GM08714 (cell line): ENCODE results near the gene GPR157.
"Not testable (repeated sequence)": the region's sequence is repeated elsewhere in the genome, so short reads cannot be mapped to it uniquely, and the experiment has no call there.

Experiments used
- H3K4me3 ChIP-seq: fragments of 200-500 bp; sonication (Bioruptor generic); 2 replicates; pipeline ENCODE4 v1.5.1; 2014; ENCODE audit warnings: mild to moderate bottlenecking, low read length, inconsistent platforms
- ZNF274 ChIP-seq: IDR thresholded peaks from 2 replicates; pipeline ENCODE4 v1.6.1; 2012; ENCODE audit warnings: mild to moderate bottlenecking, low read depth, low read length

GPR157 gene

DNA sequence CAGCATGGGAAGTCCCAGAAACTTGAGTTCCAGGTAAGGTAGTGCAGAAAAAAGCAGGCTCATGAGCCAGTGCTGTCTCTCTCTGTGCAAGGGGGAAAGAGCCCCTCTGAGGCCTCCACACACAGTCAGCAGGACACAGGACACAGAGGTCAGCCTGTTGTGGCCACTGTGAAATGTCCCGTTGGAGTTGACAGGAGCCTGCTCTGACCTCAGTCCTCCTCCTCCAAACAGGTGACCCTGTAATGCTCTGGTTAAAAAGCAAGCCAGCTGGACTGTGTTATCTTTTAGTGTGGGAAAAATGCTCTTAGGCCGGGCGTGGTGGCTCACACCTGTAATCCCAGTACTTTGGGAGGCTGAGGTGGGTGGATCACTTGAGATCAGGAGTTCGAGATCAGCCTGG is 24.2 kb upstream of the GPR157 start:
- no peak for TF ChIP-seq ZNF274
- no peak overlapping the region for H3K4me3 ChIP-seq

DNA sequence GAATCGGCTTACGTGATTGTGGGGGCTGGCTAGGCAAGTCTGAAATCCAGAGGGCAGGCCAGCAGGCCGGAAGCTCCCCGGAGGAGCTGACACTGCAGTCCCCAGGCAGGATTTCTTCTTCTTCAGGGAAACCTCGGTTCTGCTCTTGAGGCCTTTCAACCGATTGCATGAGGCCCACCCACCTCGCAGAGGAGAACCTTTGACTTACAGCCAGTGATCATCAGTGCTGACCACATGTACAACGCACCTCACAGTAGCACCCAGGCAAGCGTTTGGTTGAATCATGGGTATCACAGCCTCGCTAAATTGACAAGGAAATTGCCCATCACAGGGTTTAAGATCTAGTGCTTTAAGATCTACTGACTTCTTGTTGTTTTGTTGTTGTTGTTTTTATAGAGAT is 23.6 kb upstream of the GPR157 start:
- no peak overlapping the region for H3K4me3 ChIP-seq
- no peak for TF ChIP-seq ZNF274

DNA sequence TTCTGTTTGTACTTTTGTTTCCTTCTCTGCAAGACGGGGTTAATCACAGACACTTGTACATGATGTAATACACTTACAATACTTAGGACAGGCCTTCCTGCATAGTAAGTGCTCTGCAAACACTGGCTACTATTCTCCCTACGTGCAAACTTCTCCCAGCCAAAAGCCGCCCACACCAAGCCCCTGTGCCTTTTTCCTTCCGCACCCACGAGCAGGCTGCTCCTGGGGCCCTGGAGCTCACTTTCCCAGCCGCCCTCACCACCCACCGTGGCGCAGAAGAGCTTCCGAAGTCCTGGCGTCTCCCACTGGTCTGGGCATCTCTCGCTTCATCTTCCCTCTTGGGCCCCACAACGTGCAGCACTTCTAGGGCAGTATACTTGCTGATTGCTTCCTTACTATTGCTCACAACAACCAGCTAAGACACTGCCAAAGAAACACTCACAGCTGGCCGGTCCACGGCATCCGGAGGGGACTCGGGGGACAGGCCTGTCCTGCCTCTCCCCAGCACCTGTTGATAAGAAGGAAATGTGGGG is 22.5 kb upstream of the GPR157 start:
- no peak overlapping the region for H3K4me3 ChIP-seq
- no peak for TF ChIP-seq ZNF274

DNA sequence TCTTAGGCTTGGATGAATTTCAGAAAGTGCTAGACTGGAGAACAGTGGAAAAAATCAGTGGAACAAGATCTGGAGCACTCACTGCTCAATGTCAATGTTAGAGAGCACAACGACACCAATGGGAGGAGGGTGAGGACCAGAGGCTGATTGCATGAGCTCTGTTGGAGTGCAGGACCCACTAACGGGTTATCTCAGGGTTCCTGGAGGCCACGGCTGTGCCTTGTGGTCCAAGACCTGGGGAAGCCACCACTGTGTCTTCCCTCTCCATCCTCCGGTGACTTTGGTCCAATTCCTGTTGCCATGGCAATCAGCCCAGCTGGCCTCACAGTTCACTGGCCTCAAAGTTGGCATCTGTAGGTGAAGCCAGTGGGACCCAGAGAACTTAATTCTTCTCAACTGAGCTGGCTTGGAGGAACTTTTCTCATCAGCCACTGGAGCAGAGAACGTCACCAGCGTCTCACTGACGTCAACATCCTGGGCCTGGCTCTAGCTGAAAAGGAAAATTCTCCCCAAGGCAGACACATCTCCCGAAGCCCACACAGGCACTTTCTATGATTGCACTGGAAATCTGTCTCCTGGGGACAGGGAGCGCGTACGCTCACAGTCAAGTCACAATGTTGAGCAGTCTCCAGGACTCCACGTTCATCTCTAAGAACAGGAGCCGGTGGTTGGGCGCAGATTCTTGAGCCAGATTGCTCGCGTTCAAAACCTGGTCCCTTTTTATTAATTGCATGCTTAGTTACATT is 21.9 kb upstream of the GPR157 start:
- no peak for TF ChIP-seq ZNF274
- no peak overlapping the region for H3K4me3 ChIP-seq

DNA sequence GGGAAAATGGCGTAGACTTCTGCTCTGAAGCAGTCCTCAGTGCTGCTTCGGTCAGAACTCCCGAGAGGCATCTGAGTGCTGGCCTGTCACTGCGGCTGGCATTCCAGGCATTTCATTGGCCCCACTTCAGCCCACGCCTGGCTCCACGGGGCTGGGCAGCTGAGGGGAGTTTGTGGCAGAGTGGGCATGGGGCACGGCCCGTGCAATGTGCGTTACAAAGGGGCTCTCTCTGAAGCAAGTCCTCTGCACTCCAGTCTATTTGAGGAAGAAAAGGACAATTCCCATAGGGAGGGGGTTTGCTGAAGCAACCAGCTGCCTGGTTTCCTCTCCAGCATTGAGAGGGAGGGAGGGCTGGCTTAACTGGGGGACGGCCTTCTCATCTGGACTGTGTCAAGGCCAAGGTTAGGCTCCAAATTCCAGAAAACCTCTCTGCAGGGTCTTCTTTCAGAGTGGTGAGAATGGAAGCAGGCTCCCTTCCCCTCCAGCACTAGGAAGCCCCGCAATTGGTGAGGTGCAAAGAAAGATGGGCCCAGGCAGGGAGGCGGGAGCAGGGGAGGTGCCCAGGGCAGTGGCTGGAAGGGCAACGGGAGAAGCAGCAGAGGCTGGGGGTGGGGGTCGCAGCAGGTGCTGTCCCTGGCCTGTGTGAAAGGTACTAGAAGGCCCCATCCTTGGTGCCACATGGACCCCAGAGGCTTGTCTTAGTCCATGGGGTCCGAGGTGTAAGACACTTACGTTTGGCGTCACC is 21.1 kb upstream of the GPR157 start:
- no peak for TF ChIP-seq ZNF274

DNA sequence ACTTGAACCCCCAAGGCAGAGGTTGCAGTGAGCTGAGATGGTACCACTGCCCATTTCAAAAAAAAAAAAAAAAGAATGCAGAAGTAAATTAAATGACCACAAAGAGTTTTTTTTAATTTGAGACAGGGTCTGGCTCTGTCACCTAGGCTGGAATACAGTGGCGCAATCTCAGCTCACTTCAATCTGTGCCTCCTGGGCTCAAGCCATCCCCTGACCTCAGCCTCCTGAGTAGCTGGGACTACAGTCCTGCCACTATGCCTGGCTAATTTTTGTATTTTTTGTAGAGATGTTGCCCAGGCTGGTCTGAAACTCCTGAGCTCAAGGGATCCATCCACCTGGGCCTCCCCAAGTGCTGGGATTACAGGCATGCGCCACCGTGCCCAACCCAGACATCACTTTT is 20.2 kb upstream of the GPR157 start:
- no peak overlapping the region for H3K4me3 ChIP-seq
- TF ChIP-seq ZNF274, result no peak

More for the DNA sequence above, 21.1 kb upstream of the GPR157 start:
- H3K4me3 ChIP-seq, result no peak overlapping the region

DNA sequence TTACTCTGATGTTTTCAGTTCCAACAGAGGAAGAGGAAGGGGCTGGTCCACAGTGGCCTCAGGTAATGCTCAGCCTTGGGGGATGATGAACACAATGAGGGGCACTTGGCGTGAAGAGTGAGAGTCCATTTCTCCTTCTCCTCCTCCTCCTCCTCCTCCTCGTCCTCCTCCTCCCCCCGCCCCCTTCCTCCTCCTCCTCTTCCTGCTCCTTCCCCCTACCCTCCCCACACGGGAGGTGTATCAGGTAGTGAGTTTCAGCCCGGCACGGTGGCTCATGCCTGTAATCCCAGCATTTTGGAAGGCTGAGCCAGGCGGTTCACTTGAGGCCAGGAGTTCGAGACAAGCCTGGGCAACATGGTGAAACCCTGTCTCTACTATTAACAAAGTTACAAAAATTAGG is 17.3 kb upstream of the GPR157 start:
- H3K4me3 ChIP-seq, result no peak overlapping the region
- no peak for TF ChIP-seq ZNF274

DNA sequence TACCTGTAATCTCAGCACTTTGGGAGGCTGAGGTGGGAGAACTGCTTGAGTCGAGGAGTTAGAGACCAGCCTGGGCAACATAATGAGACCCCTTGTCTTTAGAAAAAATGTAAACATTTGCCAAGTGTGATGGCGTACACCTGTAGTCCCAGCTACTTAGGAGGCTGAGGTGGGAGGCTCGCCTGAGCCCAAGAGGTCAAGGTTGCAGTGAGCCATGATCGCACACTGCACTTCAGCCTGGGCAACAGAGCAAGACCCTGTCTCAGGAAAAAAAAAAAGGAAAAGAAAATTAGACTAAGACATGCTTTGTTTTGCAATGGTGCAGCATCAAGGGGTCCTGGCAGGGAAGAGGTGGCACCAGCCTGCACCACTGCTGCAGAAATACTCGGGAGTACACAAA is 16.8 kb upstream of the GPR157 start:
- no peak overlapping the region for H3K4me3 ChIP-seq
- TF ChIP-seq ZNF274, result no peak

DNA sequence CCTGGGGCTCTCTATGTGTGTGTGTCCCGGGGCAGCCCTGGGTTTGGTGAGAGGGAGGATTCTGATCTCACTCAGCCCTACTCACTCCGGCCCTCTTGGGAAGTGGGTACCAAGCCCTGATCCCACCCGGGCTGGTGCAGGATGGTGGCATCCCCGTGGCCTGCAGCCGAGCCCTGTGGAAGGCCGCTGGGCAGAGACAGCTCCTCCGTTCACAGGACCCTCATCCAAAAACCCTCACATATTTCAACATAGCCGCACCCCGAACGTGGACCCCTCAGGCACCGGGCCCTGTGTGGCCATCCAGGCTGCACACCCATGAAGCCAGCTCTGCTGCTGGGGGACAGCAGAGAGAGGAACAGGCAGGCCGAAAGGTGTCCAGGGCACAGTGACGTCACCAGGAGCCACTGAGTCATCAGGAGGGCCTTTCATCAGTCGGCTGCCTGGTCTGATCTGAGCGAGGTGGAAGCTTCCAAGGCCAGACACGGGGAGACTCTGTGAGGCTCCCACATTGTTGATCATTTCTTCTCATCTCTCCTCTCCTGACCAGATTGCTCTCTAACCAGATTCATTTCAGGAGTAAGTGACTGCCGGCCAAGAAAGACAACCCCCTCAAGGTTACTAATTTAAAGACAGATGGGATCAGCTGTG is 16.2 kb upstream of the GPR157 start:
- H3K4me3 ChIP-seq, result no peak overlapping the region

DNA sequence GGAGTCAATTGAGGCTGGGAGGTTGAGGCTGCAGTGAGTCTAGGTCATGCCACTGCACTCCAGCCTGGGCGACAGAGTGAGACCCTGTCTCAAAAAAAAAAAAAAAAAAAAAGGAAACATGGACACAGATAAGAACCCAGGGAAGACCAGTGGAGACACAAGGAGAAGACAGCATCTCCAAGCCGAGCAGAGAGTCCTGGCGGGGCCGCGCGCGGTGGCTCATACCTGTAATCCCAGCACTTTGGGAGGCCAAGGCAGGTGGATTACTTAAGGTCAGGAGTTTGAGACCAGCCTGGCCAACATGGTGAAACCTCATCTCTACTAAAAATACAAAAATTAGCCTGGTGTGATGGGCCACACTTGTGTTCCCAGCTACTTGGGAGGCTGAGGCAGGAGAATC is 15.6 kb upstream of the GPR157 start:
- H3K4me3 ChIP-seq, result not testable (repeated sequence)

More for the DNA sequence above, 16.2 kb upstream of the GPR157 start:
- no peak for TF ChIP-seq ZNF274

DNA sequence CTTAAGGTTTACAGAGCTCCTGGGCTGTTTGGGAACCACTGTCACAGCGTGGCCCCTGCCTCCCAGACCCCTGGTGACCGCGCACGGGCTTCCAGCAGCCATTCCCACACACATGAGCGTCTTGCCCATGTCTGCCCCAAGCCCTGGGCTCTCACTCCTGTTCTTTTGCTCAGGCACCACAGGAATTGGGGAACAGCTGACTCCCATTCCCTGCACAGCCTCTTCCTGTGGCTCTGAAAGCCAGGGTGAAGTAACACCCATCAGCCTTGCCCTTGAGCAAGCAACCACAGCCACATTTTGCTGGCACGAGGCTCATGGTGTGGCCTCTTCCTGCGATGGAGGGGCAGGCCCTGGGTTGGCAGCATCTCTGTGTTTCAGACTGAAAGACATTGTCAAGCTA is 14.3 kb upstream of the GPR157 start:
- no peak overlapping the region for H3K4me3 ChIP-seq
- TF ChIP-seq ZNF274, result no peak

DNA sequence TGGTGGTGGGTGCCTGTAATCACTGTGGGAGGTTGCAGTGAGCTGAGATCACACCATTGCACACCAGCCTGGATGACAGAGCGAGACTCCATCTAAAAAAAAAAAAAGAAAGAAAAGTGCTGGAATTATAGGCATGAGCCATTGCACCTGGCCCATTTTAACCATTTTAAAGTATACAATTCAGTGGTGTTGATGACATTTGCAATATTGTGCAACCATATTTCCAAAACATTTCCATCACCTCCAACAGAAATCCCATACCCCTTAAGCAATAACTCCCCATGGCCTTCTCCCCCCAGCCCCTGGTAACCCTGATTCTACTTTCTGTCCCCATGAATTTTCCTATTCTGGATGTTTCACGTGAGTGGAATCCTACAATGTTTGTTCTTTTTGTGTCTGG is 11.0 kb upstream of the GPR157 start:
- no peak overlapping the region for H3K4me3 ChIP-seq
- TF ChIP-seq ZNF274, result no peak

DNA sequence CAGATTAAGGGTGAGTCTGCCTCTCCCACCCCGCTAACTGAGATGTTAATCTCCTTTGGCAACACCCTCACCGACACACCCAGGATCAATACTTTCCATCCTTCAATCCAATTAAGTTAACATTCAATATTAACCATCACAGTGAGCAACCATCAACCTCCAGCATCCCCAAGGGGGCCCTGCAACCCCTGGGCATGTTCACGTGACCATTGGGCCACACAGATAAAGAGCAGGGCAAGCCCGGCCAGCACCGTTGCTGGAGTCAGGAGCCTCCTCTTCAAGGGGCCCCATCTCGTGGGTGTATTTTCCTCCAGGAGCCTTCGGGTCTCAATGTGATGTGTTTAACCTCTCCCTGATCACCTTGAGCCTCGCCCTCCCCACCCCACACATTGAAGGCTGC is 8.0 kb upstream of the GPR157 start:
- no peak overlapping the region for H3K4me3 ChIP-seq
- no peak for TF ChIP-seq ZNF274

DNA sequence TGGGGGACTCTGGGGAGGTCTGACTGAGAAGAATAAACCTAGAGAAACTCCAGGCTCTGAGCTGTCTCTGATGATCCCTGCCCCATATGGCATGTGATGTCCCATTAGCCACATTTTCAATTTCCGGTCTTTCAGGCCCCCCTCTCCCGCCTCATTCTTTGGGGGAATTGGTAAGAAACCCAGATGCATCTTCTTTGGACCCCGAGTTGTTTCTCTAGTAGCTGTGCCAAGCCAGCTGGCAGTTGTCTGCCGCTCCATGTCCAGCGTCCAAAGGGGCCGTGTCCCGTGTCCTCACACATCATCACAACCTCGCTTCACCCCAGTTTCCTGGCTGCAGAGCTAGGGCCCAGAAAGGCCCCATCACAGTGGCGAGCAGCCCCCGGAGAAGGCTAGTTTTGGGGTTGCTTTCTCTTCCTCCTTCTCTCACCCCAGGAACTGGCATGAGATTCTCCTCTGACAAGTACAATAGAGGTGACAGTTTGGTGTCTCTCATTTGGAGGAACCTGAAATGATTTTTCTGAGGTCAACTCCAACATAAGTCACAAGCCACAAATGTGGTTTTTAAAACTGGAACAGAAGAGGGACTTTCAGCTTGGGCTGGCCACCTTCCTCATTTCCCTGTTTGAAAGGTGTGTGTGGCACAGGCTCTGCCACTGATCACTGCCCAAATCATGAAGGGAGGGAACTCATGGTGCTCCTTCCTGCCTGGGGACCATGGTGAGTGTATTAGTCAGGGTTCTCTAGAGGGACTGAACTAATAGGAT is 6.4 kb upstream of the GPR157 start:
- H3K4me3 ChIP-seq, result no peak overlapping the region
- no peak for TF ChIP-seq ZNF274
